Nephron (organoid): ENCODE results near the gene SMIM41.

ENCODE experiments used
- H3K27ac Mint-ChIP-seq, 3 experiments: 2 replicates each; pipeline ENCODE4 v1.8.0; 2020; ENCODE audit warnings: mixed read lengths in 3 of 3, mild to moderate bottlenecking in 2 of 3, moderate library complexity in 1 of 3
- H3K27me3 Mint-ChIP-seq: 2 replicates; pipeline ENCODE4 v1.8.0; 2021; ENCODE audit warnings: low read depth, mild to moderate bottlenecking, moderate library complexity, mixed read lengths
- H3K36me3 Mint-ChIP-seq: 2 replicates; pipeline ENCODE4 v1.8.0; 2020; ENCODE audit warnings: low read depth, mixed read lengths
- H3K4me1 Mint-ChIP-seq: 2 replicates; pipeline ENCODE4 v1.8.0; 2020; ENCODE audit warnings: mixed read lengths
- H3K4me3 Mint-ChIP-seq, 3 experiments: 2 replicates each; pipeline ENCODE4 v1.8.0; 2020; ENCODE audit warnings: mild to moderate bottlenecking in 3 of 3, mixed read lengths in 3 of 3, moderate library complexity in 2 of 3
- H3K9me3 Mint-ChIP-seq: 2 replicates; pipeline ENCODE4 v1.8.0; 2020; ENCODE audit warnings: mixed read lengths
- TF ChIP-seq, protein P1 (sequence below), 3 experiments: fragments of 200-600 bp; sonication (generic); IDR thresholded peaks; one replicate each; pipeline ENCODE4 v1.5.0; 2021; ENCODE audit warnings: antibody characterized with exemption in 3 of 3; ENCODE audit not compliant: unreplicated experiment in 3 of 3

Gene SMIM41

DNA sequence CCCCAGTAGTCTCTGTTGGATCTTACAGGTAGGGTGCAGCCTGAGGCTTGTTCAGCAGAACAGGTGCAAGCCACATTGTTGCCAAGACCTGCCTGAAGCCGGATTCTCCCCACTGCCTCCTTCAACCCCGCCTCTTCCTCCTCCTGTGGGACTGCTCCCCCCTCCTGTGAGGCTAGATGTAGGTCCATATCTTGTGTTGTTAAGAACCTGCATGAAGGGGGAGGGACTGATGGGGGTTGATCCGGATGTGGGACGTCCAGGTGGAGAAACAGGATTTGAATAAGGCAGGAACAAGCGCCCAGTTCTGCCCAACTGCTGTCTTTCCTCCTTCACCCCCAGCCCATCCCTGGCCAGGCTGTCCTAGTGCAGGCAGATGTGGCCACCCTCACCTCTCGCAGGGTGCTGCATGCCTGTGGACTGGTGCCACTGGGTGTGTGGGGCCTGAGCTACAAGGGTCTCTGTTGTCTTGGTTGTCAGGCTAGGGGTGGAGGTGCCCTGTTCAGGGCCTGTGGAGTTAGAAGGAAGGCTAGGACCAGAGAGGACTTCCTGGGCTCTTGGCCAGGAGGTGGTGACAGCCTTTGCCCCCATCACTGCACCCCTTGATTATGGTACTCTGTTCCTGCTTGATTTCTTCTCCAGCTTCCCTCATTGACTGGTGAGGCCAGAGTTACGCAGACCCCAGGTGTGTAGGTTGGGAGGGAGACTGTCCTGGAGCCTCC lies 26.9 kb upstream of the SMIM41 start:
- peaks cover 26% of the 10 kb centered on the region for H3K27me3 Mint-ChIP-seq
- H3K4me3 Mint-ChIP-seq: peak overlapping the region; percentile 79 to 89 (median 88)
- H3K36me3 Mint-ChIP-seq: no peaks in the 10 kb centered on the region

DNA sequence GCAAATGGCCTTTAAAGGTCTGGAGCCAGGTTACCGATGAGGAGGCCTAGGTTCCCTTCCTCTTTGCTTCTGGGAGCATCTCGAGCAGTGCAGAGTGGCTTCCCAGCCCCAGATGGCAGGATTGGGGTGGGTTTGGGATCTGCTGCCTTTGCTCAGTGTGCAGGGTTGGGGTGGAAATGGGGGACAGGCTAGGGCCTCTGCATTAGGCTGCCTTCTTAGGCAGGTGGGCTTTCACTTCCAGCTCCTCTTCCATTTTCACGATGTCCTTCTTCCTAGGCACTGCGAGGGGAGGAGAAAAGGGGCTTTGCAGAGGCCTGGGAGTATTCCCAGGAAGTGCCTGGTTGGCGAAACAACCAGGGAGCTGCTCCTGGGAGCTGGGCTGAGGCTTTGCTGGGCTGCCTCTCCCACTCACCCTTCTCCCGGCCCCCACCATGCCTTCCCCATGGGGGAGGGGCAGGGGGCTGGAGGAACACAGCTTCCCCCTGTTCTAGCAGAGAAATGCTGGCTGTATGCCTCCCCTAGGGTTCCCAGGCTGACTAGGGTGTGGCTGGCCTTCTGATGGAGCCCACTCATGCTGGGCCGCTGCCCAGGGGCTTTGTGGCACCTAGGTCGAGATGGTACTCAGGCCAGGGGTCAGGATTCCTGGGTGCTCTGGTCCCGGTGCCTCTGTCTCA lies 25.8 kb upstream of the SMIM41 start:
- peak overlapping the region in 1 of 3 experiments; percentile 60 for H3K4me3 Mint-ChIP-seq
- no peaks in the 10 kb centered on the region for H3K9me3 Mint-ChIP-seq
- H3K27ac Mint-ChIP-seq: no peak overlapping the region
- peaks cover 49% of the 10 kb centered on the region for H3K4me1 Mint-ChIP-seq
- H3K27me3 Mint-ChIP-seq: peaks cover 23% of the 10 kb centered on the region
- no peaks in the 10 kb centered on the region for H3K36me3 Mint-ChIP-seq
- TF ChIP-seq, protein P1, sequence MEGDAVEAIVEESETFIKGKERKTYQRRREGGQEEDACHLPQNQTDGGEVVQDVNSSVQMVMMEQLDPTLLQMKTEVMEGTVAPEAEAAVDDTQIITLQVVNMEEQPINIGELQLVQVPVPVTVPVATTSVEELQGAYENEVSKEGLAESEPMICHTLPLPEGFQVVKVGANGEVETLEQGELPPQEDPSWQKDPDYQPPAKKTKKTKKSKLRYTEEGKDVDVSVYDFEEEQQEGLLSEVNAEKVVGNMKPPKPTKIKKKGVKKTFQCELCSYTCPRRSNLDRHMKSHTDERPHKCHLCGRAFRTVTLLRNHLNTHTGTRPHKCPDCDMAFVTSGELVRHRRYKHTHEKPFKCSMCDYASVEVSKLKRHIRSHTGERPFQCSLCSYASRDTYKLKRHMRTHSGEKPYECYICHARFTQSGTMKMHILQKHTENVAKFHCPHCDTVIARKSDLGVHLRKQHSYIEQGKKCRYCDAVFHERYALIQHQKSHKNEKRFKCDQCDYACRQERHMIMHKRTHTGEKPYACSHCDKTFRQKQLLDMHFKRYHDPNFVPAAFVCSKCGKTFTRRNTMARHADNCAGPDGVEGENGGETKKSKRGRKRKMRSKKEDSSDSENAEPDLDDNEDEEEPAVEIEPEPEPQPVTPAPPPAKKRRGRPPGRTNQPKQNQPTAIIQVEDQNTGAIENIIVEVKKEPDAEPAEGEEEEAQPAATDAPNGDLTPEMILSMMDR (IDR thresholded peaks at IDR 0.05; ENCODE audit: unreplicated experiment in 3 of 3): no peak

More for the DNA sequence above, 26.9 kb upstream of the SMIM41 start:
- Mint-ChIP-seq H3K27ac (no peak overlapping the region), H3K9me3 (no peaks in the 10 kb centered on the region), H3K4me1 (peaks cover 44% of the 10 kb centered on the region)
- TF ChIP-seq, protein P1 (IDR thresholded peaks at IDR 0.05; ENCODE audit: unreplicated experiment in 3 of 3): no peak

DNA sequence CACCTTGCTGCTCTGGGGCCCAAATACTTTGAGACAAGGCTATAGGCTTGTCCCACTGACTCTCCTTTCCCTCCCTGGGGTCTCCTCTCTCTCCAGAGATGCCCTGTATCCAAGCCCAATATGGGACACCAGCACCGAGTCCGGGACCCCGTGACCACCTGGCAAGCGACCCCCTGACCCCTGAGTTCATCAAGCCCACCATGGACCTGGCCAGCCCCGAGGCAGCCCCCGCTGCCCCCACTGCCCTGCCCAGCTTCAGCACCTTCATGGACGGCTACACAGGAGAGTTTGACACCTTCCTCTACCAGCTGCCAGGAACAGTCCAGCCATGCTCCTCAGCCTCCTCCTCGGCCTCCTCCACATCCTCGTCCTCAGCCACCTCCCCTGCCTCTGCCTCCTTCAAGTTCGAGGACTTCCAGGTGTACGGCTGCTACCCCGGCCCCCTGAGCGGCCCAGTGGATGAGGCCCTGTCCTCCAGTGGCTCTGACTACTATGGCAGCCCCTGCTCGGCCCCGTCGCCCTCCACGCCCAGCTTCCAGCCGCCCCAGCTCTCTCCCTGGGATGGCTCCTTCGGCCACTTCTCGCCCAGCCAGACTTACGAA lies 25.2 kb upstream of the SMIM41 start:
- Mint-ChIP-seq H3K27me3 (peaks cover 18% of the 10 kb centered on the region), H3K9me3 (no peaks in the 10 kb centered on the region), H3K4me3 (no peak overlapping the region), H3K4me1 (peaks cover 47% of the 10 kb centered on the region), H3K36me3 (no peaks in the 10 kb centered on the region), H3K27ac (no peak overlapping the region)
- TF ChIP-seq, protein P1 (IDR thresholded peaks at IDR 0.05; ENCODE audit: unreplicated experiment in 3 of 3): no peak

DNA sequence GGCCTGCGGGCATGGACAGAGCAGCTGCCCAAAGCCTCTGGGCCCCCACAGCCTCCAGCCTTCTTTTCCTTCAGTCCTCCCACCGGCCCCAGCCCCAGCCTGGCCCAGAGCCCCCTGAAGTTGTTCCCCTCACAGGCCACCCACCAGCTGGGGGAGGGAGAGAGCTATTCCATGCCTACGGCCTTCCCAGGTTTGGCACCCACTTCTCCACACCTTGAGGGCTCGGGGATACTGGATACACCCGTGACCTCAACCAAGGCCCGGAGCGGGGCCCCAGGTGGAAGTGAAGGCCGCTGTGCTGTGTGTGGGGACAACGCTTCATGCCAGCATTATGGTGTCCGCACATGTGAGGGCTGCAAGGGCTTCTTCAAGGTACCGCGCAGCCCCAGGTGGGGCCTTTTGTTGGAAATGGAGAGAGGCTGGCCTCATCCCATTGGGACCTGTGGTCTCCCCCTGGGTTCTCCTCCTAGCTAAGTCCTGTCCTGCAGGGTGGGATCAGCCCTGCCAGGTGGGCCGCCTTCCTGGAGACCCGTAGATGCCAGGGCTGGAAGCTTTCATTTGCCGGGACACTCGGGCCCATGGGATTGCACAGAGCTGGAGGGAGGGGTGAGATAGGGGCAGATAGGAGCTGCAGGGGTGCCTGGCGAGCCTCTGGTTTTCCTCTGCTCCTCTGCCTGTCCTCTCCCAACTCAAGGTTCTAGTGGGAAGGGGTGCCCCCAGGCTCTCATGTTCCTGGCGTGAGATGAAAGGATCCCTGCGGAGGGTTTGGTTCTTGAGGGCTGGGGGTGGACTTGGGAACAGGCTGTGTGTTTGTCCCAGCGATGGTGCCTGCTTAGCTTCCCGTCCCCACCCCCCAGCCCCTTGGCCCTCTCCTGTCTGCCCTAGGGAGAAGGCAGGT lies 24.4 kb upstream of the SMIM41 start:
- H3K4me3 Mint-ChIP-seq: no peak overlapping the region
- H3K27ac Mint-ChIP-seq: no peak overlapping the region
- no peaks in the 10 kb centered on the region for H3K36me3 Mint-ChIP-seq
- TF ChIP-seq, protein P1 (IDR thresholded peaks at IDR 0.05; ENCODE audit: unreplicated experiment in 3 of 3): no peak
- H3K4me1 Mint-ChIP-seq: peaks cover 39% of the 10 kb centered on the region
- peaks cover 10% of the 10 kb centered on the region for H3K27me3 Mint-ChIP-seq
- no peaks in the 10 kb centered on the region for H3K9me3 Mint-ChIP-seq

DNA sequence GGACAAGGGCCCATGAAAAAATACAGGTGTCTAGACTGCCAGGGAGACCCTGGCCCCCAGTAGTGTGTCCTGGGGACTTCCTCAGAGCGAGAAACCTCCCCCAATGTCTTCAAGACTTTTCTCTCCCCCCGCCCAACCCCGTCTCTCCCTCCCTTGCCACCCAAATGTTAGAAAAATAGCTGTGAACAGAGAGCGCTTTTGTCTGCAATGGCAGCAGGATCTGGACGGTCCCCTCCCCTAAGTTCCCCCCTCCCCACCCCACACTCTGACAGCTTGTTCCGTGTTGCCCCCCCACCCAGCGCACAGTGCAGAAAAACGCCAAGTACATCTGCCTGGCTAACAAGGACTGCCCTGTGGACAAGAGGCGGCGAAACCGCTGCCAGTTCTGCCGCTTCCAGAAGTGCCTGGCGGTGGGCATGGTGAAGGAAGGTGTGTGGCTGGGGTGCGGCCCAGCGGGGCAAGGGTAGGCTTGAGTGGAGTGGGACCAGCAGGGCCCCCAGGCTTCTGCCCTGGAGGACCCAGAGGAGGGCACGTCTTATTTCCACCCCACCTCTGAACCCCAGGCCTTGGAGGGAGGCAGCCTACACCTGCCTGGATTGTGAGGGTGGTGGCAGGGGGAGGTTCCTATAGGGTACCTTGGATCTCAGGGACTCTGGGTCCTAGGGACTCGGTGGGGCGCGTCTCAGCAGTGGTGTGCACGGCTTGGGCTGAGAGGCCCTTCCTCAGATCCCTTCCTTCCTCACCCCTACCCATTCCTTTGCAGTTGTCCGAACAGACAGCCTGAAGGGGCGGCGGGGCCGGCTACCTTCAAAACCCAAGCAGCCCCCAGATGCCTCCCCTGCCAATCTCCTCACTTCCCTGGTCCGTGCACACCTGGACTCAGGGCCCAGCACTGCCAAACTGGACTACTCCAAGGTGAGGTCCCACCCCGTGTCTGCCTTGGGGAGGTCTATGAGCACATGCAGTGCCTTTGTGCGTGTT lies 23.5 kb upstream of the SMIM41 start:
- TF ChIP-seq, protein P1 (IDR thresholded peaks at IDR 0.05; ENCODE audit: unreplicated experiment in 3 of 3): no peak
- no peak overlapping the region for H3K4me3 Mint-ChIP-seq
- no peak overlapping the region for H3K27ac Mint-ChIP-seq
- no peaks in the 10 kb centered on the region for H3K36me3 Mint-ChIP-seq
- H3K27me3 Mint-ChIP-seq: peaks cover 4% of the 10 kb centered on the region
- peaks cover 36% of the 10 kb centered on the region for H3K4me1 Mint-ChIP-seq
- no peaks in the 10 kb centered on the region for H3K9me3 Mint-ChIP-seq
